ENCODE measurements around the gene TPCN1. TPM values are rescaled to one million over a fixed set of nuclear protein-coding genes. Genes with fewer than 3 reads are reported as not detected.

TPCN1 gene
- total and polyA plus RNA-seq, 2 experiments from 2014 or later = 13.4 to 24.2 TPM

DNA sequence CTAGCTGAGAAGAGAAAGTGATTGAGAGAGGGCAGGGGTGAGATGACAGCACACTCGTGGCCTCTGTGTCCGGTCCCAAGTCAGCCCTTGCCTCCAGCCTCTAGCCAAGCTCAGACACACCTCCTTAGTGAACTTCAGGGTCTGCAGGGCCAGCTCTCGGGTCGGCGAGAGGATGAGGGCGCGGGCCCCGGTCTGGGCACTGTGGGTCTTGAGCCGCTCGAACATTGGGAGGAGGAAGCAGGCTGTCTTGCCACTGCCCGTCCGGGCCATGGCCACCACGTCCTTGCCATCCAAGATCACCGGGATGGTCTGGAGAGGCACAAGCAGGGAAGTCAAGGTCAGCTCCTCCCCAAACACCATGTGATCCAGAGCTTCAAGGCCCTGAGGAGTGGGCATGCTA is 42.2 kb upstream of the TPCN1 start:
- H3K36me3 ChIP-seq = peaks cover 41% of the 10 kb centered on the region
- no peak overlapping the region for H3K27ac ChIP-seq
- H3K27me3 ChIP-seq = no peaks in the 10 kb centered on the region
- TF ChIP-seq, protein P1, sequence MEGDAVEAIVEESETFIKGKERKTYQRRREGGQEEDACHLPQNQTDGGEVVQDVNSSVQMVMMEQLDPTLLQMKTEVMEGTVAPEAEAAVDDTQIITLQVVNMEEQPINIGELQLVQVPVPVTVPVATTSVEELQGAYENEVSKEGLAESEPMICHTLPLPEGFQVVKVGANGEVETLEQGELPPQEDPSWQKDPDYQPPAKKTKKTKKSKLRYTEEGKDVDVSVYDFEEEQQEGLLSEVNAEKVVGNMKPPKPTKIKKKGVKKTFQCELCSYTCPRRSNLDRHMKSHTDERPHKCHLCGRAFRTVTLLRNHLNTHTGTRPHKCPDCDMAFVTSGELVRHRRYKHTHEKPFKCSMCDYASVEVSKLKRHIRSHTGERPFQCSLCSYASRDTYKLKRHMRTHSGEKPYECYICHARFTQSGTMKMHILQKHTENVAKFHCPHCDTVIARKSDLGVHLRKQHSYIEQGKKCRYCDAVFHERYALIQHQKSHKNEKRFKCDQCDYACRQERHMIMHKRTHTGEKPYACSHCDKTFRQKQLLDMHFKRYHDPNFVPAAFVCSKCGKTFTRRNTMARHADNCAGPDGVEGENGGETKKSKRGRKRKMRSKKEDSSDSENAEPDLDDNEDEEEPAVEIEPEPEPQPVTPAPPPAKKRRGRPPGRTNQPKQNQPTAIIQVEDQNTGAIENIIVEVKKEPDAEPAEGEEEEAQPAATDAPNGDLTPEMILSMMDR (IDR thresholded peaks at IDR 0.05; ENCODE audit: low read depth, low read length) = no peak
- H3K9me3 ChIP-seq (ENCODE audit: low read depth) = no peaks in the 10 kb centered on the region
- DNase-seq (ENCODE audit: low read depth in 1 of 2, low spot score in 1 of 2) = no peak
- no peak overlapping the region for H3K4me3 ChIP-seq
- H3K4me1 ChIP-seq (ENCODE audit: low read depth) = no peaks in the 10 kb centered on the region

DNA sequence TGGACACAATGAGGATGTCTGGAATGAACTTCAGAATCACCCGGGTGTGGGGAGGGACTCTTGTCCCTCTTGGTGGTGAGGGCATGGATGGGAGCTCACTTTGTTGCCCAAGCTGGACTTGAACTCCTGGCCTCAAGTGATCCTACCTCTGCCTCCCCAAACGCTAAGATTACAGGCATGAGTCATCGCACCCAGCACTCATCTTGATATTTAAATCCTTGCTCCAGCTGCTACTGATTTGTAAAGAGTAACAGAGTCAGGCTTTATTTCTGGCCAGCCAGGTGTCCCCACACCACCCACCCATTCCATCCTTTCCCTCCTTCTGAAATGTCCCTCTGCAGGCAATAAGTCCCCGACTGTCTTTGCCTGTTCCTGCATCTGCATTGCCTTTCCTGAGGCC is 40.9 kb upstream of the TPCN1 start:
- Histone ChIP-seq H3K36me3 (peaks cover 37% of the 10 kb centered on the region), H3K9me3 (ENCODE audit: low read depth) (no peaks in the 10 kb centered on the region), H3K4me1 (ENCODE audit: low read depth) (no peaks in the 10 kb centered on the region)

DNA sequence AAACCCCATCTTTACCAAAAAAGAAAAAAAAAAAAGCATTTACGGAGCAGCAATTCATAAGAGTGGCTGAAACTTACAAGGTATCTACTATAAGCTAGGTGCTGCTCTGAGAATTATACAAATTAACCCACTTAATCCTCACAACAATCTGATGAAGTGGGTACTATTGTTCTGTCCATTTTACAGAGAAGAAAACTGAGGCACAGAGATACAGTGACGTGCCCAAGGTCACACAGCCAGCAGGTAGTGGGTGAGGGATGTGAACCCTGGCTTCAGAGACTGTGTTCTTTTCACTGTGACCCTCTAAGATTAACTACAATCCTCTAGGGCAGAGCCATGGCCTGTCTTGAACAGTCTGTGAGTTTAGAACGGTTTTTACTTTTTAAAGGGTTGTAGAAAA is 39.3 kb upstream of the TPCN1 start:
- no peak for DNase-seq (ENCODE audit: low read depth in 1 of 2, low spot score in 1 of 2)
- H3K36me3 ChIP-seq = peaks cover 29% of the 10 kb centered on the region
- H3K9me3 ChIP-seq (ENCODE audit: low read depth) = no peaks in the 10 kb centered on the region
- H3K4me3 ChIP-seq = no peak overlapping the region
- TF ChIP-seq, protein P1 (IDR thresholded peaks at IDR 0.05; ENCODE audit: low read depth, low read length) = no peak
- H3K27me3 ChIP-seq = no peaks in the 10 kb centered on the region
- H3K4me1 ChIP-seq (ENCODE audit: low read depth) = no peaks in the 10 kb centered on the region
- H3K27ac ChIP-seq = no peak overlapping the region

More for the DNA sequence above, 40.9 kb upstream of the TPCN1 start:
- no peaks in the 10 kb centered on the region for H3K27me3 ChIP-seq
- no peak for DNase-seq (ENCODE audit: low read depth in 1 of 2, low spot score in 1 of 2)
- TF ChIP-seq, protein P1 (IDR thresholded peaks at IDR 0.05; ENCODE audit: low read depth, low read length) = no peak
- no peak overlapping the region for H3K27ac ChIP-seq
- H3K4me3 ChIP-seq = no peak overlapping the region

DNA sequence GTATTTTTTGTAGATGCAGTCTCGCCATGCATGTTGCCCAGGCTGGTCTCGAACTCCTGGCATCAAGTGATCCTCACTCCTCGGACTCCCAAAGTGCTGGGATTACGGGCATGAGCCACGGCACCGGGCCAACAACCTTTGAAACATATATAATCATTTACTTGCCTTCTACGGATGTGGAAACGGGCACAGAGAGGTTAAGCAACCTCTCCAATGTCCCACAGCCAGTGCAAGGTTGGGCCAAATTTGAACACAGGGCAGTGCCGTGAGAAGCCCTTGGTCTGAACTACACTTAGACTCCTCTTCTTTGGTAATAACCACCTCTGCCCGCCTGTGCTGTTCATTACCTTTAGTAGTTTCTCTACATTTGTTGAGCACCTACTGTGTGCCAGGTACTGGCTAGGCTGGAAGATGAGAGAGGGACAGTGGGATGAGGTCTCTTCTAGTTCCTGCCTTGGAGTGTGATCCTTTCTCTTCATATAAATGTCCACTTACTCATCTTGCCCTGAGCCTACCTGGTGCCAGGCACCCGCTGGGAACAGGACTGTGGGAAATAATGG is 38.2 kb upstream of the TPCN1 start:
- no peaks in the 10 kb centered on the region for H3K27me3 ChIP-seq
- TF ChIP-seq, protein P1 (IDR thresholded peaks at IDR 0.05; ENCODE audit: low read depth, low read length) = no peak
- no peaks in the 10 kb centered on the region for H3K4me1 ChIP-seq (ENCODE audit: low read depth)
- no peak for DNase-seq (ENCODE audit: low read depth in 1 of 2, low spot score in 1 of 2)
- no peaks in the 10 kb centered on the region for H3K9me3 ChIP-seq (ENCODE audit: low read depth)
- H3K4me3 ChIP-seq = no peak overlapping the region
- H3K36me3 ChIP-seq = peaks cover 18% of the 10 kb centered on the region
- H3K27ac ChIP-seq = no peak overlapping the region

DNA sequence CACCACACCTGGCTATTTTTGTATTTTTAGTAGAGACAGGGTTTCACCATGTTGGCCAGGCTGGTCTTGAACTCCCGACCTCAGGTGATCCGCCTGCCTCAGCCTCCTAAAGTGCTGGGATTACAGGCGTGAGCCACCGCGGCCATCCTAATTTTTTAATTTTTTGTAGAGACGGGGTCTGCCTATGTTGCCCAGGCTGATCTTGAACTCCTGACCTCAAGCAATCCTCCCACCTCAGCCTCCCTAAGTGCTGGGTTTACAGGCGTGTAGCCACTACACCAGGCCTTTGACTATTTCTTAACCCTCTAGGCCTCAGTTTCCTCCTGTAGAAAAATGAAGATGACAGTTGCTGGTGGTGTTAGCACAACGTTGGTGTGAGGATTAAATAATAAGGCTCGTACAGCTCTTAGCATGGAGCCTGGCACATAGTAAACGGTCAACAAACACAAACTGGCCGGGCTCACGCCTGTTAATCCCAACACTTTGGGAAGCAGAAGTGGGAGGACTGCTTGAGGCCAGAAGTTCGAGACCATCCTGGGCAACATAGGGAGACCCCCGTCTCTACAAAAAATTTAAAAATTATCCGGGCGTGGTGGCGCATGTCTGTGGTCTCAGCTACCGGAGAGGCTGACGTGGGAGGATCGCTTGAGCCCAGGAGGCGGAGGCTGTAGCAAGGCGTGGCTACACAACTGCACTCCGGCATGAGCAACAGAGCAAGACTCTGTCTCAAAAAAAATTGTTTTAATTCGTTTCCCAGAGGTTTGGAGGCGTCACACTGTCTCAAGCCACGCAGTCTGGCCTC is 37.0 kb upstream of the TPCN1 start:
- Histone ChIP-seq H3K36me3 (peaks cover 12% of the 10 kb centered on the region), H3K27me3 (no peaks in the 10 kb centered on the region), H3K27ac (no peak overlapping the region), H3K4me3 (peak overlapping the region; percentile 74), H3K4me1 (ENCODE audit: low read depth) (no peaks in the 10 kb centered on the region), H3K9me3 (ENCODE audit: low read depth) (no peaks in the 10 kb centered on the region)
- TF ChIP-seq, protein P1 (IDR thresholded peaks at IDR 0.05; ENCODE audit: low read depth, low read length) = no peak
- DNase-seq (ENCODE audit: low read depth in 1 of 2, low spot score in 1 of 2) = no peak

Measured in cardiac muscle cell (in vitro differentiated cells and primary cell).